ENCODE measurements around the gene HNRNPM.
A peak's percentile ranks its signal among the peaks of the same experiment; 100 is the strongest.
"Not testable (repeated sequence)": the region's sequence is repeated elsewhere in the genome, so short reads cannot be mapped to it uniquely, and the experiment has no call there.

Gene HNRNPM, protein sequence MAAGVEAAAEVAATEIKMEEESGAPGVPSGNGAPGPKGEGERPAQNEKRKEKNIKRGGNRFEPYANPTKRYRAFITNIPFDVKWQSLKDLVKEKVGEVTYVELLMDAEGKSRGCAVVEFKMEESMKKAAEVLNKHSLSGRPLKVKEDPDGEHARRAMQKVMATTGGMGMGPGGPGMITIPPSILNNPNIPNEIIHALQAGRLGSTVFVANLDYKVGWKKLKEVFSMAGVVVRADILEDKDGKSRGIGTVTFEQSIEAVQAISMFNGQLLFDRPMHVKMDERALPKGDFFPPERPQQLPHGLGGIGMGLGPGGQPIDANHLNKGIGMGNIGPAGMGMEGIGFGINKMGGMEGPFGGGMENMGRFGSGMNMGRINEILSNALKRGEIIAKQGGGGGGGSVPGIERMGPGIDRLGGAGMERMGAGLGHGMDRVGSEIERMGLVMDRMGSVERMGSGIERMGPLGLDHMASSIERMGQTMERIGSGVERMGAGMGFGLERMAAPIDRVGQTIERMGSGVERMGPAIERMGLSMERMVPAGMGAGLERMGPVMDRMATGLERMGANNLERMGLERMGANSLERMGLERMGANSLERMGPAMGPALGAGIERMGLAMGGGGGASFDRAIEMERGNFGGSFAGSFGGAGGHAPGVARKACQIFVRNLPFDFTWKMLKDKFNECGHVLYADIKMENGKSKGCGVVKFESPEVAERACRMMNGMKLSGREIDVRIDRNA
- 56.9 to 116 (median 94.9) reads per million in 18 experiments for total RNA-seq

DNA sequence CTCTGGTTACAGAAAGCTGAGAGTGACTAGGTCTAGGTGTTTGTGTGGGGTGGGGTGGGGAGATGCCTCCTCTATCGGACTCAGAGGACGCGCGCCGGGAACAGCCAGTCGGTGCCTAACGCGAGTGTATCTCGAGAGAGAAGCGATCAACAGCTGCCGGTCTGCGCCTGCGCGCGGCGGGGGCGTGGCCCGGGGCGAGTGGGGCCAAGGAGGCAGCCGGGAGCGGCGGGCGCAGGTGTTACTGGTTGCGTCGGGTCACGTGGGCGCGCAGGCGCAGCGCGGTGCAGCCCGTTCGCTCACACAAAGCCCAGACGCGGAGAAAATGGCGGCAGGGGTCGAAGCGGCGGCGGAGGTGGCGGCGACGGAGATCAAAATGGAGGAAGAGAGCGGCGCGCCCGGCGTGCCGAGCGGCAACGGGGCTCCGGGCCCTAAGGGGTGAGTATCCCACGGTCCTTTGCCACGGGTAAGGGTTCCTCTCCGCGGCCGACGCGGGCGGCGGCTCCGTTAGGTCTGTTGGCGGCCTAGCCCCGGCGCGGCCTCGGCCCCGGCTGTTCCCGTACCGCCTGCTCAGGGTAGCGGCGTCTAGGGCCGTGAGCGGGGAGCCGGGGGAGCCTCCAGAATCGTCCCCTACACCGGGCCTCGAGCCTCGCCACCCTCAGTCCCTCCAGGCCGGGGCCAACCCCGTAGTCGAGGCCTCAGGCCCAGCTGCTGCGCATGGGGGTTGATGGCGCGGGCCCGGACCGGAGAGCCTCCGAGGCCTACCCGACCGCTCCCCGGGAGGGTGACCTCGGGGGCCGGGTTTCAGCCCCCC is at the start of gene HNRNPM:
Gene HNRNPM, plus strand, starts transcription at position 299 of the 811 bp plus-strand sequence. Its CDS starts 24 bp downstream, at position 323.
- peak; percentile 99 for DNase-seq

- no peak for DNase-seq
These were observed 49.1 kb upstream of the HNRNPM start for GRCh38 chr19:8395621-8396082.

DNA sequence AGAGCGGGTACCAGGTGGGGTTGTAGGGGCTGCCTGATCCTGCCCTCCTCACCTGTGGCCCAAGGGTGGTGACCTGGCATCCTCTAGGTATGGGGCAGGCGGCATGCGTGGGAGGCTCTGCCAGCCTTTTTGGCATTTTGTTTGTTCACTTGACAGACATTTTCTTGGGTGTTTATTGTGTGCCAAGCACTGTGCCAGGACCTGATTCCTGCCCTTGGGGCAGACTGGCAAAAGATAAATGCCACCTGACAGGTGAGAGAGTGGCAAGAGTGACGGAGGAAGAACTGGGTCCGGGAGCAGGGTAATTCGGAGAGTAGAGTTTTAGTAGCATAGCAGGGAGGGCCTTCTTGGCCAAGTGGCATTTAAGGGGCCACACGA is 48.6 kb upstream of the HNRNPM start:
- no peak for DNase-seq

DNA sequence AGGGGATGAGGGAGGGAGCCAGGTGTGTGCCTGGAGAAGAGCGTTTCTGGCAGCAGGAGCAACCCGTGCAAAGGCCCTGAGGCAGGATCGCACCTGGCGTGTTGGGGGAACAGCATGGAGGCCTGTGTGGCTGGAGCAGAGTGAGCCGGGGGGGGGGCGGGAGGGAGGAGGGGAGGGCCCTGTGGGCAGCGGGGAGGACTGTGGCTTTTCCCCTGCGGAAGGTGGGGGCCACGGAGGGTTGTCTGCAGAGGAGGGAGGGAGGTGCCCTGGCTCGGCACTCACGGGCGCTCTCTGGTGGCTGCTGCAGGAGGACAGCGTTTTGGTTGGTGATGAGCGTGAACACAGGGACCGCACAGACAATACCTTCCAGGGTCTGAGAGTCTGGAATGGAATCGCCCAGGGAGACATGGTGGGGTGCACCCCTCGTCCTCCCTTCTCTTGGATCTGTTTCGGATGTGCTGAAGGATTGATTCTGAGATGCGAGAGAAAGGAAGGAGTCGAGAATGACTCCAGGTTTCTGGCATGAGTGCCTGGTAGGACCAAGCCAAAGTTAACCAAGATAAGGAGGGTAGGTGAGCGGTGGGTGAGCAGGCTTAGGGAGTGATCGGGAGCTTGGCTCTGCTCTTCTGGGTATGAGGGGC is 48.1 kb upstream of the HNRNPM start:
- DNase-seq, result peak; percentile 55 to 58

DNA sequence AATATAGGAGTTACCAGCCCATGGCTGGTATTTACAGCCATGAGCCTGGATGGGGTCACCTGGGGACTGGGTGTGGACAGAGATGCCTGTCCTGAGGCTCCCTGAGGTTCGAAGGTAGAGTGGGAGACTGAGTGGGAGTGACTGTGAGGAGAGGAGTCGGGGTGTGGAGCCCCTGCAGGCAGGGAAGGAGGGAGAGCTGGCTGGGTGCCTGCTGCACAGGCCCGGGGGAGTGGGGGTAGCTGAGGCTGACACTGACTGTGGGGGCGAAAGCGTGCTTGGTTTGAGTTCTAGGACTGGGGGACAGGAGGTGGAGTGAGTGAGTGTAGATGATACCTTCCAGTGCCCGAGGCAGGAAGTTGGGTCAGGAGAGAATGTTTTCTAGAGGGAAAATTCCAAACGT is 47.5 kb upstream of the HNRNPM start:
- DNase-seq, result no peak

DNA sequence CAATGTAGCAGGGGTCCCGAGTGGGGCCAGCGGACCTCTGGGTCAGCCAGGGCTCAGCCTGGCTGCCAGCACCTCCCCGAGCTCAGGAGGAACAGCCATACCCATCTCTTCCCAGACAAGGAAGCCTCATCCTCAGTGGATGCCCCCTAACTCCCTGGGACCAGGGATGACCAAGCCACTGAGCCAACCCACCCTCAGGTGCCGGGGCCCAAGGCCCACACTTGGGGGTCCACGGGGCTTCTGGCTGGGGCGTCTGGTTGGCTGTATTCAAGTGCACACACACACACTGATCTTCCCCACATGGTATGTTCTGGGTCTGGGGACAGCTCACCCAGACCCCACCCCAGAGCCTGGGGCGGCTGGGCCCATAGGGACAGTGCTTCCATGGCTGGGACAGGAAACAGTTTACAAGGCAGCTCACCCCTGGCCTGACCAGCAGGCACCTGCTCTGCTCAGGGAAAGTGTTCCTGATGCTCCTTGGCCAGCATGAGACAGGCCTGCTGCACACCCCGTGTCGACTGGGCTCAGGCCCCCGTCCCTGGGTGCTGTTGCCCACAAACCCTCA is 46.9 kb upstream of the HNRNPM start:
- DNase-seq, result no peak

GRCh38 chr19:8398311-8398771 is 46.4 kb upstream of the HNRNPM start:
- no peak for DNase-seq

- DNase-seq, result no peak
These were observed 45.0 kb upstream of the HNRNPM start for GRCh38 chr19:8399681-8400188.

GRCh38 chr19:8401981-8402411 is 42.8 kb upstream of the HNRNPM start:
- no peak for DNase-seq

DNA sequence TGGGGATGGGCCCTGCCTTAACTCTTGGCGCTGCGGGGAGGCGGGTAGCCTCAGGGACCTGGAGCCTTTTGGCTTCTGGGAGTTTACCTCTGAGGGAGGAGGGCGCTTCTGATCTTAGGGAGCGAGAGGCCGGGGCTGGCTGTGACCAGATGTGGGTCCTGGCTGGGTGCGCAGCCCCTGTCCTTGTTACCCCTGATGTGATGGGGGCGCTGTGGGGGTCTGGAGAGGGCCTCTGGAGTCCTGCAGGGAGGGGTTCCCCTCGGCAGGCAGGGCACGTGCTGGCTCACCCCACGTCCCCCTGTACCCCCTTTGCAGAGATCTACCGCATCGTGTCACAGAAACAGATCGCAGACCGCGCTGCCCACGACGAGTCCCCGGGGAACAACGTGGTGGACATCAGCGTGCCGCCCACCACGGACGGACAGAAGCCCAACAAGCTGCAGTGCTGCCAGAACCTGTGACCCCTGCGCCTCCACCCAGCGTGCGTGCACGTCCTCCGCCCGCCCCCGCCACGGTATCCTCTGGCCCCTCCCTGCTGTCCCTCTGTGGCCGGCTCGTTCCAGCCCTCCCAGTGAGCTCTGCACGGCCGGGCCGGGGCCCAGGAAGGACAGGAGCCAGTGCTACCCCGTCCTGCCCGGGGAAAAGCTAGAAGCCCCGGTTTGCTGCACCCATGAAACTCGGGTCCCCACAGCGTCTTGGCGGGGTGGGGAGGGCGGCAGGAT is 41.5 kb upstream of the HNRNPM start:
- no peak for DNase-seq

DNA sequence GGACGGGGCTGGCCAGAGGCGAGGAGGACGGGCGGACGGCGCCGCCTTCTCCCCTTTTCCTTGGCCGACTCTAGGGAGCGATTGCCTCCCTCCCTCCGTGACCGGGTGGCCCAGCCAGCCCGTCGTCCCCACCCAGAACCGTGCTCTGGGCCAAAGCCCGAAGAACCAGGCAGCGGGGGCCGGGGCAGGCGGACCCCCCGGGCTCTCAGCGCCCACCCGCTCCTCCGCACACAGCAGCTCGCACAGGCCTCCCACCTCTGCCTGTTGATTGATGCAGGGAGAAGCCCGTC is 41.0 kb upstream of the HNRNPM start:
- no peak for DNase-seq

DNA sequence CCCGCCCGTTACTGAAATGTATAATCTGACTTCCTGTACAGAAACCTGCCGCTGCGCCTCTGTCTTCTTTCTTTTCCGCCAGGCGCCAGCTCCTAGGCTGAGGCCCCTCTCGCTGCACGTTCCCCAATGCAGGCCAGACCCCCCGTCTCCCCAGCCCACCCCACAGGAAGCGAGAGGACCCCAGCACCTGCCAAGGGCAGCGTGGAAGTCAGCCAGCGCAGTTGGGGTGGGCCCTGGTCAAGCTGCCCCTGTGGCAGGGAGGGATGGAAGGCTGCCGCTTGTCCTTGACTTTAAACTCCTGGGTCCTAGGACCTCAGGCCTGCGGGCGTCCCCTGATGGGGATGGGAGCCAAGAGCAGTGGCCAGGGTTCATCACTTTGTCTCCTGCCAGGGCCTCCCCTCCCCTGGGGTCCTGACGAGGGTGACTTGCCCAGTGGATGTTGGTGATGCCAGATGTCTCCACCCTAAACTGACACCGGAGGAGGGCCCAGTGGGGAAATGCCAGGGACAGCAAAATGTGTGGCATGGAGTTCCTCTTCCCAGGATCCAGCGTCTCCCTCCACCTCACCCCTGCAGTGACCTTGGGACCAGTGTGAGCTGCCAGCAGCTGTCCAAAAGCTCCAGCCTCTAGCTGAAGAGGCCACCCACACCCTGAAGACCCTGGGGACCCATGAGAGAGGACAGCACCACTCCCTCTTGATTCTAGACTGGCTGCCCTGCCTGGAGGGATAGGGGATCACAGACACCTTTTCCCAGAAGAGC is 40.2 kb upstream of the HNRNPM start:
- no peak for DNase-seq

GRCh38 chr19:8410718-8411117 is 34.1 kb upstream of the HNRNPM start:
- not testable (repeated sequence) for DNase-seq

DNA sequence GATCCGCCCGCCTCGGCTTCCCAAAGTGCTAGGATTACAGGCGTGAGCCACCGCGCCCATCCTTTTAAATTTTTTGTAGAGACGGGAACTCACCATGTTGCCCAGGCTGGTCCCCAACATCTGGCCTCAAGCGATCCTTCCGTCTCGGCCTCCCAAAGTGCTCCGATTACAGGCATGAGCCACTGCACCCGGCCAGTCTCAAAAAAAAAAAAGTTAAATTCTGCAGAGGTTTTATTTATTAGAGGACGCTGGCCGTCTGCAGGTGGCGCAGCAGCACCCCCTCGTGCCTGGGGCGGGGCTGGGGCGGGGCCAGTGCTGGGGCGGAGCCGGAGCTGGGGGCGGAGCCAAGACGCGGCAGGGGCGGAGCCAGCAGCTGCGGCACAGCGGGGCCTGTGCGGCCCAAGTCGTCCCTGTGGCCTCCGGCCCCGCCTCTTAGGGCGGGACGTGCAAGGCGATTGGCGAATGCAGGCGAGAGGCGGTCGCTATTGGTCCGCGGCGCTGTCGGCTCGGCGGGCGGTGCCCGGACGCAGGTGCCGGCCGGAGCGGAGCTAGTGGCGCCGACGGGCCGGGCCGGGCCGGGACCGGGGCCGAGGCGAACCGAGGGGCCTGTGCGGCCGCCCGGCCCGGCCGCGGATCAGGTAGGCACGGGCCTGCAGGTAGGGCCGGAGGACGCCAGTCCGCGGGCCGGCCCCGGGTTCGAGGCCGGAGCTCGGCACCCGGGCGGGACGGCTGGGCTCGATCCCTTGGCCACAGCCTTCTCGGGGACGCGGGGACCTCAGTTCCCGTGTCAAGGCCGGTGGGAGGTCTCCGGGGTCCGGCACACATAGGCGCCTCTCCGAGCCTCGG is 31.8 kb upstream of the HNRNPM start, which contains the start of gene MARCHF2:
Gene MARCHF2, plus strand, starts transcription at position 523 of the 846 bp plus-strand sequence. CDS start 8,536 bp downstream, outside the sequence.
- DNase-seq, result peak; percentile 98 to 99

- DNase-seq, result peak; percentile 71 to 82
These were observed 31.2 kb upstream of the HNRNPM start for GRCh38 chr19:8413629-8413995.

DNA sequence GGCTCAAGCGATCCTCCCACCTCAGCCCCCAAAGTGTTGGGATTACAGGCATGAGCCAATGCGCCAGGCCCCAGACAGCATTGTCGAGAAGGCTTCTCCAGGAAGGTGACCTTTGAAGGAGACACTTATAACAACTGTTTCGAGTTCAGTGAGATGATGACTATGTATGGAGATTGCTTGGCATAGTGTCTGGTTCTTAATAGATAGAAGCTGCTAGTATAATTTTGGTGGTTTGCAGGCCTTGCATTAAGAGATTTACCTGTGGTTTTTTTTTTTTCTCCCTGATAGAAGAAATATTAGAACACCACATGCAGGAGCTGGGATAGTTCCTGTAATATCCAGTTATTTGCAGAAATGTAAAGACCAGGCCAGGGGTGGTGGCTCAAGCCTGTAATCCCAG is 28.0 kb upstream of the HNRNPM start:
- no peak for DNase-seq

DNA sequence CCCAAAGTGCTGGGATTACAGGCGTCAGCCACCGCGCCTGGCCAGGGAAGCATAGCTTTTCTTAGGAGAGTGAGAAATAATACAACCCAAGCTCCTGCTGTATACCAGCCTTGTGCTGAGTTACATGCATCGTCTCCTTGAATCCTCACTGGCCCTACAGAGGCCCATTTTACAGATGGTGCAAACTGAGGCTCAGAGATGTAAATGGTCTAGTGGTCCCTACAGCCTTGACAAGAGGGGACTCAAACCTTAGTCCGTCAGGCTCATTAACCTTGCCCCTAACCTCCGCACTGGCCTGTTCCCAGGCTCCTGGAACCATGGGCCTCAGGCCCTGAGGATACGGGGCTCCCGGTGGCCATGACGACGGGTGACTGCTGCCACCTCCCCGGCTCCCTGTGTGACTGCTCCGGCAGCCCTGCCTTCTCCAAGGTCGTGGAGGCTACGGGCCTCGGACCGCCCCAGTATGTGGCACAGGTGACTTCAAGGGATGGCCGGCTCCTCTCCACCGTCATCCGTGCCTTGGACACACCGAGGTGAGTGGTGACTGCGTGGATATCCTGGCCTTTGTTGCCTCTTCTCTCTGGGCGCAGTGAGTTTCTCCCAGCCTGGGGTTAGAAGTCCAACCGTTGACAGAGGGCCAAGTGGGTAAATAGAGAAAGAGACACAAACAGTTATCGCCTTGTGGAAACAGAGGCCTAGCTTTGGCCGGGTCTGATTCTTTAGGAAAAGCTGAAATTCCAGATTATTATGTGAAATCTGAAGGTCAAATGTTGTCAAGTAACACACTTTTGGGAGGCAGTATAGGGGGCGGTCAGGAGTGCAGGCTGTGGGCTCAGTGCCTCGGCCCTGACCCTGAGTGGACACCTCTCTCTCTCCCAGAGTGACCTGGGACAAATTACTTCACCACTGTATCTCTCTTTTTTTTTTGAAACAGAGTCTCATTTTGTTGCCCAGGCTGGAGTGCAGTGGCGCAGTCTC is 23.0 kb upstream of the HNRNPM start:
- DNase-seq, result no peak

- peak; percentile 94 to 96 for DNase-seq
These were observed 21.0 kb upstream of the HNRNPM start for GRCh38 chr19:8423817-8424223.

All from inflammatory macrophage (primary cell).